Gastrocnemius medialis (tissue), 4 donors: ENCODE results near the gene LEUTX.

ENCODE experiments used
- POLR2A ChIP-seq, 2 donors: fragments of 450-650 bp; IDR thresholded peaks; one replicate each; pipeline ENCODE4 v1.6.1; 2017; ENCODE audit warnings: antibody characterized with exemption in 2 of 2, mild to moderate bottlenecking in 2 of 2, moderate library complexity in 2 of 2
- TF ChIP-seq, protein P1 (sequence below), 5 experiments: fragments of 450-650 bp in 3 of 5; fragments of 200-600 bp in 2 of 5; sonication (generic) in 2 of 5; IDR thresholded peaks in 4 of 5; conservative IDR thresholded peaks in 1 of 5; 1 replicate in 4 of 5; 2 replicates in 1 of 5; pipeline ENCODE4 v1.5.1; 2016 to 2019; ENCODE audit warnings: antibody characterized with exemption in 5 of 5, mild to moderate bottlenecking in 3 of 5, moderate library complexity in 3 of 5

DNA sequence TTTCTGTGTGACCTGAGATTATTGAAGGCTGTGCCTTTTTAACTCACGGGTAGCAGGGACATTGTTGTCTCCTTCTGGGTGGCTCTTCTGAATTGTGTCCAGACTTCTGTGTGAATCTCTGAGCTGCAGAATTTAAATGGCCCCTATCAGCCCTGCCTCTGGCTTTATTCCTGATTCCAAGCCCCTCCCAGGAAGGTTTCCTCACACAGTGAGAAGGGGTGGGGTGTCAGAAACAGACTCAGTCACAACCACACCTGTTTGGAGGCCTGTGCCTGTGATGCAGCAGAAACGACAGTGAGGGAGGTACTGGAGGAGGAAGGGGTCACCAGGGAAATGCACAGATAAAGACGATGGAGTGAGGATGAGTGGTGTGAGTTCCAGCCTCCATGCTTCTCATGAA lies 40.8 kb upstream of the LEUTX start, which contains the start of gene CLC:
- TF ChIP-seq, protein P1, sequence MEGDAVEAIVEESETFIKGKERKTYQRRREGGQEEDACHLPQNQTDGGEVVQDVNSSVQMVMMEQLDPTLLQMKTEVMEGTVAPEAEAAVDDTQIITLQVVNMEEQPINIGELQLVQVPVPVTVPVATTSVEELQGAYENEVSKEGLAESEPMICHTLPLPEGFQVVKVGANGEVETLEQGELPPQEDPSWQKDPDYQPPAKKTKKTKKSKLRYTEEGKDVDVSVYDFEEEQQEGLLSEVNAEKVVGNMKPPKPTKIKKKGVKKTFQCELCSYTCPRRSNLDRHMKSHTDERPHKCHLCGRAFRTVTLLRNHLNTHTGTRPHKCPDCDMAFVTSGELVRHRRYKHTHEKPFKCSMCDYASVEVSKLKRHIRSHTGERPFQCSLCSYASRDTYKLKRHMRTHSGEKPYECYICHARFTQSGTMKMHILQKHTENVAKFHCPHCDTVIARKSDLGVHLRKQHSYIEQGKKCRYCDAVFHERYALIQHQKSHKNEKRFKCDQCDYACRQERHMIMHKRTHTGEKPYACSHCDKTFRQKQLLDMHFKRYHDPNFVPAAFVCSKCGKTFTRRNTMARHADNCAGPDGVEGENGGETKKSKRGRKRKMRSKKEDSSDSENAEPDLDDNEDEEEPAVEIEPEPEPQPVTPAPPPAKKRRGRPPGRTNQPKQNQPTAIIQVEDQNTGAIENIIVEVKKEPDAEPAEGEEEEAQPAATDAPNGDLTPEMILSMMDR (IDR thresholded peaks at IDR 0.05 in 4 of 5, conservative IDR thresholded peaks at IDR 0.05 in 1 of 5), result no peak
- TF ChIP-seq POLR2A (IDR thresholded peaks at IDR 0.05), result no peak
